MV-4-11 (cell line): ENCODE data around the gene RSPH10B2.
"Not testable (repeated sequence)": the region's sequence is repeated elsewhere in the genome, so short reads cannot be mapped to it uniquely, and the experiment has no call there.

ENCODE experiments used
- DNase-seq: peaks from one replicate; lab custom pipeline; 2025; lab: John Stamatoyannopoulos, UW

The RSPH10B2 gene

DNA sequence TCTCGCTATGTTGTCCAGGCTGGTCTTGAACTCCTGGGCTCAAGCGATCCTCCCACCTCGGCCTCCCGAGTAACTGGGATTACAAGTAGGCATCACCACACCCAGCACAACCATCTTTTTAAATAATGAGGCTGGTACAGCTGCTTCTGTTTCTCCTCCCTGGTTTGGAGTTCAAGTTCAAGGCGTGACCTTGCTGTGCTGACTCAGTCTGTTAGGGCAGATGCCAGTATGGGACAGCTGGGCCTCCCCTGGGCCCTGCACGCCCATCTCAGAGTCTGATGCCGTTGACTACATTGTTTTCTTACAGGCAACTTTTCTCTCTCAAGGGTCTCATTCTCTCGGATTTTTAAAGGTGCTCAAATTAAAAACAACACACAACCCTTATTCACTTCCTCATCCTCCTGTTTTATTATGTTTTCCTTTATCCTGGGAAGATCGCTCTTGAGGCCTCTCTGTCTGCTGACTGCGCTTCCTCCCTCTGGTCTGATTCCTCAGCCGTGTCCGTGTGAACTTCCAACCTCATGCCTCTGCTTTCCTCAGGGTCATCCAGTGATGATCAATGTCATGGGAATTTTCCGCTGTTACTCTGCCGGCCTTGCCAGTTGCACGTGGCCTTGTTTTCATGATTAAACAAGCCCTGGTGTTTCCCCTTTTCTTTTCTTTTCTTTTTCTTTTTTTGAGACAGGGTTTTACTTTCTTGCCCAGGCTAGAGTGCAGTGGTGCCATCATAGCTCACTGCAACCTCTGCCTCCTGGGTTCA, 38.4 kb downstream of the RSPH10B2 start:
- DNase-seq: not testable (repeated sequence)

DNA sequence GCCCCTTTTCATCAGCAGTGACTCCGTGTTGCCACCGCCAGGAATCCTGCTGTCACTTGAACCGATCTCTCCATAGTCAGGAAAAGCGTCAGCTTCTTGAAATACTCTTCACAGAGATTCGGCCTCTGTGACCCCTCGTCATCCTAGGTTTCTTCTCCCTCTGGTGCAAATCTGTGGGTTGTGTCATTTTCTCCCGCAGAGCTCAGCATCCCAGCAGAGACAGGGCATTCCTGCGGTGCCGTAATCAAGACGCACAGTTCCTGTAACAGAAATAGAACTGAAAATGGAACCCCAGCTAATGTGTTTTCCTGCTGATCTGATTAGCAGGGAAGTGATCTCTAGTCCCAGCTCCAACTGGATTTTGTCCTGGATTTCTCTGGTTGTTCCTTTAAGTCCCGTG, 40.4 kb downstream of the RSPH10B2 start:
- DNase-seq: not testable (repeated sequence)

DNA sequence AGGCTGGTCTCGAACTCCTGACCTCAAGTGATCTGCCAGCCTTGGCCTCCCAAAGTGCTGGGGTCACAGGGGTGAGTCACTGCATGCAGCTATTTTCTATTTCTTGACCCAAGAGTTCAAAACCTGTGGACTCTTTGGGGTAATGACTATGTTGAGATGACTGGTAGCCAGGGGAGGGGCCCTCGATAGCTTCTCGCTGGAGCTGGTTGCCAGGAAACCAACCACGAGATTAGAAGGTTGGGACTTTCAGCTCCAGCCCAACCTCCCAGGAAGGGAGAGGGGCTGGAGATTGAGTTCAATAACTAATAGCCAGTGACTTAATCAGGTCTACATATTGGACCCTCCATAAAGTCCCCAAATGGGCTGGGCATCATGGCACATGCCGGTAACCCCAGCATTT, 43.3 kb downstream of the RSPH10B2 start:
- DNase-seq: peak; percentile 2

DNA sequence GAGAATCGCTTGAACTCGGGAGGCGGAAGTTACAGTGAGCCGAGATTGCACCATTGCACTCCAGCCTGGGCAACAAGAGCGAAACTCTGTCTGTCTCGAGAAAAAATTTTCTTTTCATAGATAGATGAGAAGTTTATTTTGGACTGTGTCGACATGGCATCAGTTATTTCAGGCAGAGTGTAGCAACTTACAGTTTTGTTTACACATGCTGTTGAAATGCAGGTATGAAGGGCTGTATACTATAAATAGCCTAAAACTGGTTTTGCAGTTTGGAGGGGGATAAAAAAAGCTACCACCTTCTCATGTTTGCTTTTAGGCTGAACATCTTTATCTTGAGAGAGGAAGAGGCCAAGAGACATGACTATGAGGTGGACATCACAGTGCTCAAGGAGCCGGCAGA, 44.1 kb downstream of the RSPH10B2 start:
- DNase-seq: not testable (repeated sequence)

DNA sequence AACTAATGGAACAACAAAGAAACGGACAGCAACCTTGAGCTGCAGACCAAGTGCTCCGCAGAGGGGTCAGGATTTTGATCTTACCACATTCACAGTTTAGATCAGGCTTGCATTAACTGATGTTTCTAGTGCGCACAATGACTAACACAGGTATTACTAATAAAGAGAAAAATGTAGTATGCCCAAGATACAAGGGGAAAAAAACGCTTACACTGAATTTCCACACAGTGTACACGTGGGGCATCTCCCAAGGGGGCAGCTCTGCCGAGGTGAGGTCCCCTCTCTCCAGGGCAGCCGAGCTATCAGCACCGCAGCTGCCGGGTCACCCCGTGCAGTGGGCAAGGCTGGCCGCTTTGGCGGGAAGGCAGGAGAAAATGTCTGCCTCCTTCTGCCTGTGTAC, 46.0 kb downstream of the RSPH10B2 start:
- DNase-seq: not testable (repeated sequence)

DNA sequence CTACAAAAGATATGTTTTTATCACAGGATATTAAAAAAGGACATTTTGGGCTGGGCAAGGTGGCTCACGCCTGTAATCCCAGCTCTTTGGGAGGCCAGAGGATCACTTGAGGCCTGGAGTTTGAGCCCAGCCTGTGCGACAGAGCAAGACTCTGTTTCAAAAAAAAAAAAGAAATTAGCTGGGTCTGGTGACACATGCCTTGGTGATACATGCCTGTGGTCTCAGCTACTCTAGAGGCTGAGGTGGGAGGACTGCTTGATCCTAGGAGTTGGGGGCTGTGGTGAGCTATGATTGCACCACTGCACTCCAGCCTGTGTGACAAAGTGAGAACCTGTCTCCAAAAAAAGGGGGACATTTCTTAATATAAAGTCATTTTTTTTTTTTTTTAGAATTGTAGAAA, 46.4 kb downstream of the RSPH10B2 start:
- not testable (repeated sequence) for DNase-seq

DNA sequence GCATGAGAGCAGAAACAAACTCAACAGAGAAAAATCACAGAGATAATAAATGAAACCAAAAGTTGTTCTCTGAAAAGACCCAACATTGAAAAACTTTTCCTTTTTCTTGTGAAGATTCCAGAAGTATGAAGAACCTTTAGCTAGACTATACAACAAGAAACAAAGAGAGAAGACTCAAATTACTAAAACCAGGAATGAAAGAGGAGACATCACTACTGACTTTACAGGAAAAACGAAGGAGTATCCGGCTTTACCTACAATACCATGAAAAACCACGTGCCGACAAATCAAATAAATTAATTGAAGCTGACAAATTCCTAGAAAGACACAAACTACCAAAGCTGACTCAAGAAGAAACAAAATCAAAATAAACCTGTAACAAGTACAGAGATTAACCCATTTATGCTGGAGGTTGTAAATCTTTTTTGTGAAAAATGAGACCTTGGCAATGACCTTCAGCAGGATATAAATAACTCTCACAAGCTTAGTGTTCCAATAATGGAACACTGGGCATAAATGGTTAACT, 53.6 kb downstream of the RSPH10B2 start:
- not testable (repeated sequence) for DNase-seq

DNA sequence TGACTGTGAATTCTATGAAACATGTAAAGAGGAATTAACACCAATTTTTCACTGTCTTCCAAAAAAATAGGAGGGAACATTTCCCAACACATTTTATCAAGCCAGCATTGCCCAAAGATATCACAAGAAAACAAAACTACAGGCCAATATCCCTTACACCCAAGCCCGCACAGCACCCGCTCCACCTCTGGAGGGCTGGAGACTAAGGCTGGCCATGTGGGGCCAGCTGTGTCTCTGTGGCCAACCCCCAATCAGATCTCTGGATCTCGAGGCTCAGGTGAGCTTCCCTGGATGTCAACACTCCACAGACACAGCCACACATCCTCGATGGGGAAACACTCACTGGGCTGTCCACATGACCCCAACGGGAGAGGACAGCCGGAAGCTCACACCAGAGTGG, 54.1 kb downstream of the RSPH10B2 start:
- DNase-seq: not testable (repeated sequence)

DNA sequence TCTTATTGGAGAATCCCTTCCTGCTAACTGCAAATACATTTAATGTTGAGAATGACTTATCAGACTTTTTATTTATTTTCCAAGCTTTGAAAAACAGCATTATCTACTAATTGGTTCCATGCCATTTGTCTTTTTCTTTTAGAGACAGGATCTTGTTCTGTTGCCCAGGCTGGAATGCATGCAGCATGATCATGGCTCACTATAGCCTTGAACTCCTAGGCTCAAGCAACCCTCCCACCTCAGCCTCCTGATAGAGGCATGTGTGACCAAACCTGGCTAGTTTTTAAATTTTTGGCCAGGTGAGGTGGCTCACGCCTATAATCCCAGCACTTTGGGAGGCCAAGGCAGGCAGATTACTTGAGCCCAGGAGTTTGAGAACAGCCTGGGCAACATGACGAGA, 59.1 kb downstream of the RSPH10B2 start:
- not testable (repeated sequence) for DNase-seq

DNA sequence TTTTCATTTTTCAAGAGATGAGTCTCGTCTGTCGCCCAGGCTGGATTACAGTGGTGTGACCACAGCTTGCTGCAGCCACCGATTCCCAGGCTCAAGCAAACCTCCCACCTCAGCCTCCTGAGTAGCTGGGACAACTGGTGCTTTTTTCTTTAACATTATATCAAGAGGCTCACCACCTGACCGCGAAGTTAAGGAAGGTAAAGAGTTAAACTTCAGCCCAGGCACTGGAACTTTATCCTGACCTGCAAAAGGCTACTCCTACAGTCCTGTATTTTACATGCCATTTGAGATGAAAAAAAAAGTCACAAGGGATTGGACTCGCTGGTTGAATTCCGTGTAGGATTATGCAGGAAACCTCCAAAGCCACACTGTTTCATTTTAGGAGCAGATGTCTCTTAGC, 61.6 kb downstream of the RSPH10B2 start:
- not testable (repeated sequence) for DNase-seq

DNA sequence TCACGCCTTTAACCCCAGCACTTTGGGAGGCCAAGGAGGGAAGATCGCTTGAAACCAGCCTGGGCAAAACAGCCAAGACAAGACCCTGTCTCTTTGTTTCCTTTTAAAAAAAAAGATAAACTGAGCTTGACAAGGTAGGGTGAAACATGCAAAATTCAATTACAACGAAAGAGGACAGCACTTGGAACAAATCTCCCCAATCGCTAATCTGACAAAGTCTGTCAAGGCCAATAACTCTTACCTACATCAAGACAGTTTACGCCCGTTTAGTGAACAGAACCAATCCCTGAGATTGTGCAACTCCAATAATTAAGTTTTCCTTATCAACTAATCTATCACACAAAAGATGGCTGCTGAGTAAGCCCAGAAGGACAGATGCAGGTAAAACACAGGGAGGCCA, 67.7 kb downstream of the RSPH10B2 start:
- not testable (repeated sequence) for DNase-seq

DNA sequence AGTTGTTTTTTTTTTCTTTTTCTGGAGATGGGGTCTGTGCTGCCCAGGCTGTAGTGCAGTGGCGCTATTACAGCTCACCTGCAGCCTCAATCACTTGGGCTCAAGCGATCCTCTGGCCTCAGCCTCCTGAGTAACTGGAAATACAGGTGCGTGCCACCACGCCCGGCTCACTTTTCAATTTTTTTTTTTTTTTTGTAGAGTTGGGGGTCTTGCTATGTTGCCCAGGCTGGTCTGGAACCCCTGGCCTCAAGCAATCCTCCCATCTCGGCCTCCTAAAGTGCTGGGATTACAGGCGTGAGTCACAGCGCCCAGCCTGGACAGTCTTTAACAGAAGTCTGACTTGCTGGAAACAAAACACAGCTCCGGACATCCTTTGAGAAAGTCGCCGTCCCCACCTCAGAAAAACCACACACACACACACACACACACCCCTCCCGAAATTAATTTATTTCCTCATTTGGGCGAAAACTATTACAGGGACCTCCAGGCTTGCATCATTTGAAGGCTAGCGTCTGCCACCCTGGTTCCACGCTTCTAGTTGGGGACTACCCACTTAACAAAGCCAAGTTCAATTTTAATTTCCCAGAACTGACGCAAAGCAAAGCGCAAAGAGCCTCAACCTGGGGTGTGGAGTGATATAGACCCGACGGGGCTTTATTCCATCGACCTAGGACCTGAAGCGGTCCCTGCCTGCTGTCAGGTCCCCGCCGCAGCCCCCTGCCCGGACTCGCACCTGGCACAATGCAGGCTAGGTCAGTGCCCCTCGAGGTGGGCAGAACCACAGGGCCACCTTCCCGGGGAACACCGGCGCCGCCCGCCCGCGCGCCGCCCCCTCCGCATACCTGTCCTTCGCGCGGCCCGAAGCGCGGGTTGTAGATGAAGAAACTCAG, 71.6 kb downstream of the RSPH10B2 start:
- DNase-seq: not testable (repeated sequence)

DNA sequence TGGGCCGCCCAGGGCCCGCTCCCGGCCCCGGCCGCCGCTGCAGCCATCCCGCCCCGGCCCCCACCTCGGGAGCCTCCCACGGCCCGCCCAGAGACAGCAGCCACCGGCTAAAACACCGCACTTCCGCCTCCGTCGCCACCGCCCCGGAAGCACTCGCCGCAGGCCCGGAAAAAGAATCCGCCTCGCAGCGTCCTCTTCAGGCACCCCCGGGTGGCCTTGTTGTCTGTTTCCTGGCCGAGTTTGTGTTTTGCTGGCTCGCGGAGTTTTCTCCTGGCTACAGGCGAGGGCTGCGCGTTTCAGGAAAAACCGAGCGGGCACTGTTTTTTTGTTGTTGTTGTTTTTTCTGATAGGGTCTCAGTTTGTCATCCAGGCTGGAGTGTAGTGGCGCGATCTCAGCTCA, 72.2 kb downstream of the RSPH10B2 start, which contains the start of gene CCZ1B:
Gene CCZ1B, minus strand, starts transcription at position 125 of the 400 bp plus-strand sequence. Its CDS starts 78 bp downstream, at position 47.
- DNase-seq: peak; percentile 75

DNA sequence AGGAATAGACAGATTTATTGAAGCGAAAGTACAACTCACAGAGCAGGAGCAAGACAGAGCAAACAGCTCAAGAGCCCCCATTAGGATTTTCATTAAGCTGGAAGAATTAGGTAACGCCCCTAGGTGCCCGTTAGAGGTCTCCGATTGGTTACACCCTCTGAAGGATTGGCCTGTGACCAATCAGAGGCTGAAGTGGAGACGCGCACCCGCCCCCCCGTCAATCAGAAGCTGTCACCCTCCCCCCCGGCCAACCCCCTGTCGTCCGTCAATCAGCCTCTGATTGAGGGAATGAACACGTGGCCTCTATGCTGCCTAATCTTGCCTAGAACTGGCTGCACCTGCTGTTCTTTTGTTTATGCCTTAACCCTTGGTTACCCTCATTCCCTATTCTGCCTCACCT, 73.3 kb downstream of the RSPH10B2 start:
- not testable (repeated sequence) for DNase-seq

DNA sequence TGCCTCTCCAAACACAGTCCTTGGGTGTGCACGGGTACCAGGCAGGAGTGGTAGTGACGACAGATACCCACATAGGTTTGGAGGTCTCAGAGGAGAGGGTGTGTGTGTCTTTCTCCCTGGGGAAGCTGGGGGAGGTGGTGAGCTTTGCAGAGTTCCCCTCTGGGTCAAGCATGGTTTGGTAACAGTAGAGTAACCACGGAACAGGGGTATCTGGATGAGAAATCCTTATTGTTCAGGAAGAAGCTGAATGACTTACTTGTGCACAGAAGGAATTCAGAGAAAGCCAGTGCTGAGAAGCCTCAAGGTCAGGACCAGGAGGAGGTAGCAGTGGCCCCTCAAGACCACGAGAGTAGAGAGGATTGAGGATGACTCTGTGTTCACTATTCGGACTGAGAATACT, 75.7 kb downstream of the RSPH10B2 start:
- DNase-seq: not testable (repeated sequence)

DNA sequence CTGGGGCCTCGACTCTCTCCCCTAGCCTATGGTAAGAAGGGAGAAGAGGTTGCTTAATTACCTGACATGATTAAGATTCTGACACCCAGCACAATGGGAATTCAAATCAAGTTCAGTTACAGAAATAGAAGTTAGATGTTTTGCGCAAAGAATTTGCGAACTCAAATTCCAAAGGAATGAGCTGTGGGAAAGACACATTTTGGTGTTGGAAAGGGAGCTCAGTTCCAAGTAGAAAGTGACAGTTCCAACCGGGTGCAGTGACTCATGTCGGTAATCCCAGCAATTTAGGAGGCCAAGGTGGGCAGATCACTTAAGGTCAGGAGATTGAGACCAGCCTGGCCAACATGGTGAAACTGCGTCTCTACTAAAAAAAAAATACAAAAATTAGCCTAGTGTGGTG, 76.1 kb downstream of the RSPH10B2 start:
- DNase-seq: not testable (repeated sequence)

DNA sequence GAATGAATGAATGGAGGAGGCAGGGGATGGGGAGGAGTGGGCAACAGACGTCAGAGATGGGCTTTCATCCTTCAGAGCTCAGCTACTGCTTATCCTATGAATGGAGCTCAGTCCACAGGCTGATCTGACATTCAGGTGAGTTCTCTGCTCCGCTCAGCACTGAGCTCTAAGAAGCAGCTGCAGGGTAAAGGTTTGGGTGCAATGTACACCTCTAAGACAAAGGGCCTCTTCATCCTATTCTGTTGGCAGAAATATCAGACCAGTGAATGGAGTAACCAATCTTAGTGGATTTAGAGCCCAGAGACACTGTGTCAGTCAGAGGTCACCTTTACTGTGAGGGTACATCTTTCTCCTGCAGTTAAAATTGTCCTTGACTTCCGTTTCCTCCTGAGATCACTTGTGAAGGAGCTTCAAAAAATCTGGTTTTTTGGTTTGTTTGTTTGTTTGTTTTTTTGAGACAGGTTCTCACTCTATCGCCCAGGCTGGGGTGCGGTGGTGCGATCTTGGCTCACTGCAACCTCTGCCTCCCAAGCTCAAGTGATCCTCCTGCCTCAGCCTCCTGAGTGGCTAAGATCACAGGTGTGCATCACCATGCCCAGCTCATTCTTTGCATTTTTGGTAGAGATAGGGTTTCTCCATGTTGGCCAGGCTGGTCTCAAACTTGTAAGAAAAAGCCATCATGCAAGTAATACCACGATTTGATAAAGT, 77.3 kb downstream of the RSPH10B2 start:
- no peak for DNase-seq

DNA sequence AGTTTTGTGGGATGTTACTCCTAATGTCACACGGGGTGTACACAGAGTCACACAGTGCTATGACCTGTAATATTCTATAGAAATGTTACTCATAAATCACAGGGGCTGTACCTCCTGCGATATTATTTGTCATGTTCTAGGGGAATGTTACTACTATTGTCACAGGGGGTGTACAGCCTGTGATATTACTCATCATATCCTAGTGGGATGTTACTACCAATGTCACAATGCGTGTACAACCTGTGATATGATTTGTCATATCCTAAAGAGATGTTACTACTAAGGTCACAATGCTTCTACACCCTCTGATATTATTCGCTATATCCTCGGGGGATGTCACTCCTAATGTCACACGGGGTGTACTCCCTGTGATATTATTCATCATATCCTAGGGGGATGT, 79.7 kb downstream of the RSPH10B2 start:
- no peak for DNase-seq

DNA sequence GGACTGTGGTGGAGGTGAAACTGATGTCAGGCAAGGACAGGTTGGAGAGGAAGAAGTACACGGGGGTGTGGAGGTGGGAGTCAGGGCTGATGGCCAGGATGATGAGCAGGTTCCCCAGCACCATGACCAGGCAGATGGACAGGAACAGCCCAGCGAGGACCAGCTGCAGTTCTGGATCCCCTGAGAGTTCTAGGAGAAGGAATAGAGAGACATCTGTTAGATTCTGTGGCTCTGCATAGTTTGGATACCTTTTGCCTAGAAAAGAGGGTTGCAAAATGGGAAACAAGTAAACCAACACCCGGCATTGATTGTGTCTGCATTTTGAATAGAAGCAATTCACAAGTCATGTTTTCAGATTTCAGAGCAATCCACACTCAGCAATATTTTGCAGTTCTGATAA, 81.6 kb downstream of the RSPH10B2 start:
- DNase-seq: not testable (repeated sequence)

DNA sequence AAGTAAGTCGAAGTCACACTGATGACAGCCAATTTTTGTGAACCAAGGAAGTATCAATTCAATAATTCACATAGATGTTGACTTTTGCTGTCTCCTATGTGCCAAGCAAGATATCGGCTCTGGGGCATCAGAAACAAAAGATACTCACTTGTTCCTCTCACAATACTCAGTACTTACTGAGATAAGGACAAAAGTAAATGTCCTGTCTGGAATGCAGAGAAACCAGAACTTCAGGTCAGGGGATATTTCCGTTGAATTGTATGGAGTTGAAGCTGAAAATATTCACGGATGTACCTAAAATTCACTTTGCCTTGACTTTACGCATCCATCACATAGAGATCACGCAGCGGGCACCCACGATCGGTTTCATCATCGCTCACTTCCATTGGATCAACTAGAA, 83.2 kb downstream of the RSPH10B2 start:
- DNase-seq: not testable (repeated sequence)

DNA sequence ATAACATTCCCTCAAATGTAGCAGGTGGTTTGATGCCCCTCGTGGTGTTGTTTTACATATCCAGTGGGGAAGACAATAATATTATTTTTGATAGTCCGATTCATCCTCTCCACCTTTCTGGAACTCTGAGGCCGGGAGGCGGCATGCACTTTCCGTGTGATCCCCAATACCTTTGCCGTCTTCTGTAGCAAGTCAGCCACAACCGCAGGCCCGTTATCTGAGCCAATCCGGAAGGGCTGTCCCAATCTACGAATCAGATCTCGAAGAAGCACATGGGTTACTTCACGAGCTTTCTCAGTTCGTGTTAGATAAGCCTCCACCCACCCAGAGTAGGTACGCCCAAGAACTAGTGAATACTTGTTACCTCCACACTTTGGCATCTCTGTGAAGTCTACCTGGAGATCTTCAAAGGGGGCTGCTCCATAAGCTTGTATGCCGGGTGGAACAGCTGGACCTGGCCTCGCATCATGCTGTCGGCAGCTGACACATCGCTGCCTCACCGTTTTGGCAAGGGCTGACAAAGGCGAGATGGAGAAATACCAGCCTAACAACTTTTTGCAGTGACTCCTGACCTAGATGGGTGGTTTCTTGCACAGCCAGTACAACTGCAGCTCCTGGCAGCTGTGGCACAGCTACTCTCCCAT, 88.5 kb downstream of the RSPH10B2 start:
- not testable (repeated sequence) for DNase-seq
